ENCODE data around the gene EXOC3L2. TPM values are rescaled to one million over a fixed set of nuclear protein-coding genes. Genes with fewer than 3 reads are reported as not detected.

Gene EXOC3L2
- total RNA-seq, 2 donors from 2014 or later, result not detected

- H3K4me1 Mint-ChIP-seq (ENCODE audit: low read depth), result peaks cover 33% of the 10 kb centered on the region
- DNase-seq (peak; percentile 61 to 62), ATAC-seq (replicated peaks in 1 of 2) (no peak)
- no peak overlapping the region for H3K27ac Mint-ChIP-seq
- peak overlapping the region; percentile 80 to 84 for H3K4me3 Mint-ChIP-seq
- H3K36me3 Mint-ChIP-seq (ENCODE audit: insufficient read depth in 2 of 2), result peaks cover 2% of the 10 kb centered on the region in 2 donors
- no peaks in the 10 kb centered on the region for H3K9me3 Mint-ChIP-seq
- no peaks in the 10 kb centered on the region for H3K27me3 Mint-ChIP-seq (ENCODE audit: low read depth)
Measured at GRCh38 chr19:45179072-45179891, 65.9 kb downstream of the EXOC3L2 start.

GRCh38 chr19:45178262-45179071 lies 66.7 kb downstream of the EXOC3L2 start, which contains the start of gene BLOC1S3:
TSS of gene BLOC1S3 (plus strand) at chr19:45178784. CDS start at chr19:45179297, 513 bp downstream.
- DNase-seq (peak; percentile 100), ATAC-seq (replicated peaks in 1 of 2) (peak; percentile 90 to 91)
- Mint-ChIP-seq H3K9me3 (no peaks in the 10 kb centered on the region), H3K36me3 (ENCODE audit: insufficient read depth in 2 of 2) (peaks cover 2% of the 10 kb centered on the region in 2 donors), H3K27ac (peak within 1 kb of the TSS; percentile 66), H3K4me3 (peak within 1 kb of the TSS; percentile 80 to 84), H3K4me1 (ENCODE audit: low read depth) (peaks cover 41% of the 10 kb centered on the region), H3K27me3 (ENCODE audit: low read depth) (no peaks in the 10 kb centered on the region)

GRCh38 chr19:45177817-45178261 lies 67.4 kb downstream of the EXOC3L2 start, which contains the start of gene TRAPPC6A:
TSS of gene TRAPPC6A (minus strand) at chr19:45178237. CDS start at chr19:45178218, 19 bp downstream.
- Mint-ChIP-seq H3K27ac (peak within 1 kb of the TSS; percentile 66), H3K36me3 (ENCODE audit: insufficient read depth in 2 of 2) (peaks cover 2% of the 10 kb centered on the region in 2 donors), H3K4me3 (peak within 1 kb of the TSS; percentile 80 to 84), H3K9me3 (no peaks in the 10 kb centered on the region), H3K4me1 (ENCODE audit: low read depth) (peaks cover 42% of the 10 kb centered on the region), H3K27me3 (ENCODE audit: low read depth) (no peaks in the 10 kb centered on the region)
- ATAC-seq (replicated peaks in 1 of 2) (peak; percentile 1), DNase-seq (no peak)

GRCh38 chr19:45175515-45176345 lies 69.5 kb downstream of the EXOC3L2 start:
- no peaks in the 10 kb centered on the region for H3K27me3 Mint-ChIP-seq (ENCODE audit: low read depth)
- ATAC-seq (replicated peaks in 1 of 2) (no peak), DNase-seq (no peak)
- H3K4me1 Mint-ChIP-seq (ENCODE audit: low read depth), result peaks cover 47% of the 10 kb centered on the region
- H3K36me3 Mint-ChIP-seq (ENCODE audit: insufficient read depth in 2 of 2), result peaks cover 2% of the 10 kb centered on the region in 2 donors
- H3K27ac Mint-ChIP-seq, result no peak overlapping the region
- no peak overlapping the region for H3K4me3 Mint-ChIP-seq
- no peaks in the 10 kb centered on the region for H3K9me3 Mint-ChIP-seq

DNA sequence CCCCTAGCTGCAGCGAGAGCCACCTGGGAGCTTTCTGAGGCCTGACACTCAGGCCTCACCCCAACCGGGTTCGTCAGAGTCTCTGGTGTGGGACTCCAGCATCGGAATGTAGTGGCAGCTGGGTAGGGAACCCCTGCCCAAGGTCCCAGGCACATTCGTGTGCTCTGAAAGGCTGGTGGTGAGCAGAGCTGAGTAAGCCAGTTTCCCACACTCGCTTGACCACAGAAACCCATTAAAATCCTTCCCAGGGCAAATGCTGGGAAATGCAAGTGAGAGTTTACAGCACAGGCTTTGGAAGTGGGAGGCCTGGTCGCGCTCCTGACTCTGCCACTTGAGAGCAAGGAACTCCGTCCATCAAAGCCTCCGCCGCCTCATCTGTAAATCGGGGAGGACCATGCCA lies 71.4 kb downstream of the EXOC3L2 start:
- DNase-seq (no peak), ATAC-seq (replicated peaks in 1 of 2) (no peak)
- no peaks in the 10 kb centered on the region for H3K36me3 Mint-ChIP-seq (ENCODE audit: insufficient read depth in 2 of 2)
- no peak overlapping the region for H3K4me3 Mint-ChIP-seq
- H3K27ac Mint-ChIP-seq, result no peak overlapping the region
- no peaks in the 10 kb centered on the region for H3K9me3 Mint-ChIP-seq
- H3K4me1 Mint-ChIP-seq (ENCODE audit: low read depth), result peaks cover 41% of the 10 kb centered on the region
- H3K27me3 Mint-ChIP-seq (ENCODE audit: low read depth), result no peaks in the 10 kb centered on the region

- peak overlapping the region; percentile 63 for H3K27ac Mint-ChIP-seq
- no peaks in the 10 kb centered on the region for H3K36me3 Mint-ChIP-seq (ENCODE audit: insufficient read depth in 2 of 2)
- ATAC-seq (replicated peaks in 1 of 2), result peak in 1 of 2 donors; percentile 5
- DNase-seq, result no peak
- no peaks in the 10 kb centered on the region for H3K9me3 Mint-ChIP-seq
- peaks cover 41% of the 10 kb centered on the region for H3K4me1 Mint-ChIP-seq (ENCODE audit: low read depth)
- no peaks in the 10 kb centered on the region for H3K27me3 Mint-ChIP-seq (ENCODE audit: low read depth)
- peak overlapping the region in 1 of 2 donors; percentile 31 for H3K4me3 Mint-ChIP-seq
Measured at GRCh38 chr19:45172611-45173208, 72.5 kb downstream of the EXOC3L2 start.

GRCh38 chr19:45172173-45172572 lies 73.0 kb downstream of the EXOC3L2 start:
- Mint-ChIP-seq H3K27me3 (ENCODE audit: low read depth) (no peaks in the 10 kb centered on the region), H3K36me3 (ENCODE audit: insufficient read depth in 2 of 2) (no peaks in the 10 kb centered on the region), H3K9me3 (no peaks in the 10 kb centered on the region), H3K4me3 (peak overlapping the region; percentile 40 to 89), H3K4me1 (ENCODE audit: low read depth) (peaks cover 41% of the 10 kb centered on the region), H3K27ac (peak overlapping the region; percentile 63)
- peak in 1 of 2 donors; percentile 32 for DNase-seq
- ATAC-seq (replicated peaks in 1 of 2), result peak; percentile 57 to 58

GRCh38 chr19:45171211-45171623 lies 74.0 kb downstream of the EXOC3L2 start:
- peak overlapping the region; percentile 89 to 90 for H3K4me3 Mint-ChIP-seq
- DNase-seq (peak; percentile 47 to 59), ATAC-seq (replicated peaks in 1 of 2) (peak; percentile 71 to 87)
- no peaks in the 10 kb centered on the region for H3K27me3 Mint-ChIP-seq (ENCODE audit: low read depth)
- H3K27ac Mint-ChIP-seq, result peak overlapping the region; percentile 99
- H3K9me3 Mint-ChIP-seq, result no peaks in the 10 kb centered on the region
- H3K4me1 Mint-ChIP-seq (ENCODE audit: low read depth), result peaks cover 45% of the 10 kb centered on the region
- H3K36me3 Mint-ChIP-seq (ENCODE audit: insufficient read depth in 2 of 2), result no peaks in the 10 kb centered on the region

- H3K4me3 Mint-ChIP-seq, result peak overlapping the region; percentile 89 to 90
- no peaks in the 10 kb centered on the region for H3K36me3 Mint-ChIP-seq (ENCODE audit: insufficient read depth in 2 of 2)
- DNase-seq (no peak), ATAC-seq (replicated peaks in 1 of 2) (no peak)
- peak overlapping the region; percentile 99 for H3K27ac Mint-ChIP-seq
- no peaks in the 10 kb centered on the region for H3K9me3 Mint-ChIP-seq
- no peaks in the 10 kb centered on the region for H3K27me3 Mint-ChIP-seq (ENCODE audit: low read depth)
- H3K4me1 Mint-ChIP-seq (ENCODE audit: low read depth), result peaks cover 41% of the 10 kb centered on the region
Measured at GRCh38 chr19:45170146-45171106, 74.8 kb downstream of the EXOC3L2 start.

DNA sequence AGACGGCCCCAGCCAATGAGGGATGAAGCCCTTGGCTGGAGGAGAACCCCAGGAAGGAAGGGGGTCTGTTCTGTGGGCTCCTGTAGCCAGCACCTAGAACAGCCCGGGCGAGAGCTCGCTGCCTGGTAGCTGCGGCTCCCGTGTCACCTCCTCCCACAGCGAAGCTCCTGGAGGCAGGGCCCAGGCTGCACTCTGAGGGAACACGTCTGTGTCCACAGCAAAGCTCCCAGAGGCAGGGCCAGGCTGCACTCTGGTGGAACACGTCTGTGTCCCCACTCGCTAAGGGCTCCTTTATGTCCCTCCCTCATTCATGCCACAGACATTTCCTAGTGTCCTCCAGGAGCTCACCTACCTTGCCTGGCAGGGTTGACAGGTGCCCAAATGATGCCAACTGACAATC lies 75.6 kb downstream of the EXOC3L2 start:
- no peaks in the 10 kb centered on the region for H3K9me3 Mint-ChIP-seq
- no peak overlapping the region for H3K4me3 Mint-ChIP-seq
- DNase-seq, result no peak
- peaks cover 38% of the 10 kb centered on the region for H3K4me1 Mint-ChIP-seq (ENCODE audit: low read depth)
- no peaks in the 10 kb centered on the region for H3K36me3 Mint-ChIP-seq (ENCODE audit: insufficient read depth in 2 of 2)
- H3K27me3 Mint-ChIP-seq (ENCODE audit: low read depth), result no peaks in the 10 kb centered on the region
- no peak overlapping the region for H3K27ac Mint-ChIP-seq
- ATAC-seq (replicated peaks in 1 of 2), result no peak

DNA sequence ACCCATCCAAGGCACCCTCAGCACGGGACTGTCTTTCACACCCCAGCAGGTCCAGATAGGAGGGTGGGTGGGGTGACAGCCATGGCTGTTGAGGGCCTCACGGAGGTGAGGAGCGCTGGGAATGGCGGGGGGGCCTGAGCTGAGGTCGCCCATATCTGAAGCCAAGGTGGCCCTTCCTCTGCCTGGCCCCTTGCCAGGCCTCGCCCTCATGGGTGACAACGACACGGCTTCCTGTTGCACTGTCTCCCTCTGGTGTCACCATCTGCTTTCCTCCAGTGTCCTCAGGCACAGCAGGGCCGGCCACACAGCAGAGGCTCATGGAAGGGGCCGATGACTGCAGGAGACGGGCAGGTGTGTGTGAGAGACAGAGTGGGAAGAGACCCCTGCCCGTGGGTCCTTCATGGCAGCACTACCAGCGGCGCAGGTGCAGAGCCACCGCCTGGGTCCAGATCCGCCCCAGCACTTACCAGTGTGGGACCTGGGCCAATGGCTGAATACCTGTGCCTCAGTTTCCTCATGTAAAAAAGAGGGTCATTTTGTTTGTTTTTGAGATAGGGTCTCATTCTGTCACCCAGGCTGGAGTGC lies 76.3 kb downstream of the EXOC3L2 start:
- ATAC-seq (replicated peaks in 1 of 2) (no peak), DNase-seq (no peak)
- H3K4me3 Mint-ChIP-seq, result no peak overlapping the region
- H3K4me1 Mint-ChIP-seq (ENCODE audit: low read depth), result peaks cover 42% of the 10 kb centered on the region
- H3K27ac Mint-ChIP-seq, result no peak overlapping the region
- no peaks in the 10 kb centered on the region for H3K36me3 Mint-ChIP-seq (ENCODE audit: insufficient read depth in 2 of 2)
- H3K9me3 Mint-ChIP-seq, result no peaks in the 10 kb centered on the region
- H3K27me3 Mint-ChIP-seq (ENCODE audit: low read depth), result no peaks in the 10 kb centered on the region

Data from activated T-cell treated with anti-CD3 and anti-CD28 coated beads, Interleukin-2, amount 50 U/mL, for 72 hours (primary cell).